Measurements from ENCODE around the gene AP3B2. TPM values are rescaled to one million over a fixed set of nuclear protein-coding genes. Genes with fewer than 3 reads are reported as not detected.

Gene AP3B2
- total RNA-seq, 1 experiment from 2014 or later: 0.07 TPM

DNA sequence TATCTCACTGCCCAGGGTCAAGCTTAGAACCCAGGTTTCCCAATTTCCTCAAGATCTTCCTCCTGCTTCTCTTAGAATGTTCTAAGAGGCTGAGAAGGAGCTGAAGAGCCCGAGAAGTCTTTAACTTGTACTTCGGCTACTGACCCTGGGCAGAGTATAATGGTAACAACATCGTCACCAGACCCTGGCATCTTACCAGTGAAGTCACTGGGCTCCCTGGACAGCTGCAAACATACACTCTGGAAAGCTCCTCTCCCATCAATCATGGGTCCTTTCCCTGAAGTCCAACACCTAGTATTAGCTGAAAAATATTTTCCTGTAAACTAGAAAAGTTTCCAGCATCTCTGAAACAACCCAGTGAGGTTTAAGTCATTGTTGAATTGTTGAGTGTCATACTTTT is 85.2 kb downstream of the AP3B2 start (continued):
- TF ChIP-seq YY1 (IDR thresholded peaks at IDR 0.05; ENCODE audit: extremely low read depth, insufficient replicate concordance, low read depth, low read length): no peak
- no peak for TF ChIP-seq SIN3A (IDR thresholded peaks at IDR 0.05; ENCODE audit: low read depth)
- no peak for TF ChIP-seq CEBPB (IDR thresholded peaks at IDR 0.05; ENCODE audit: low read depth)
- no peak for TF ChIP-seq POLR2A (IDR thresholded peaks at IDR 0.05; ENCODE audit: borderline replicate concordance, extremely low read depth, insufficient read depth, insufficient read length)
- TF ChIP-seq ZFX (IDR thresholded peaks at IDR 0.05): no peak
- no peak for TF ChIP-seq EGR1 (IDR thresholded peaks at IDR 0.05; ENCODE audit: low read depth)
- TF ChIP-seq RAD21 (IDR thresholded peaks at IDR 0.05; ENCODE audit: low read depth): no peak
- TF ChIP-seq, protein P1, sequence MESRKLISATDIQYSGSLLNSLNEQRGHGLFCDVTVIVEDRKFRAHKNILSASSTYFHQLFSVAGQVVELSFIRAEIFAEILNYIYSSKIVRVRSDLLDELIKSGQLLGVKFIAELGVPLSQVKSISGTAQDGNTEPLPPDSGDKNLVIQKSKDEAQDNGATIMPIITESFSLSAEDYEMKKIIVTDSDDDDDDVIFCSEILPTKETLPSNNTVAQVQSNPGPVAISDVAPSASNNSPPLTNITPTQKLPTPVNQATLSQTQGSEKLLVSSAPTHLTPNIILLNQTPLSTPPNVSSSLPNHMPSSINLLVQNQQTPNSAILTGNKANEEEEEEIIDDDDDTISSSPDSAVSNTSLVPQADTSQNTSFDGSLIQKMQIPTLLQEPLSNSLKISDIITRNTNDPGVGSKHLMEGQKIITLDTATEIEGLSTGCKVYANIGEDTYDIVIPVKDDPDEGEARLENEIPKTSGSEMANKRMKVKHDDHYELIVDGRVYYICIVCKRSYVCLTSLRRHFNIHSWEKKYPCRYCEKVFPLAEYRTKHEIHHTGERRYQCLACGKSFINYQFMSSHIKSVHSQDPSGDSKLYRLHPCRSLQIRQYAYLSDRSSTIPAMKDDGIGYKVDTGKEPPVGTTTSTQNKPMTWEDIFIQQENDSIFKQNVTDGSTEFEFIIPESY (IDR thresholded peaks at IDR 0.05; ENCODE audit: extremely low read depth, insufficient replicate concordance, low read length): no peak
- TF ChIP-seq, protein P2, sequence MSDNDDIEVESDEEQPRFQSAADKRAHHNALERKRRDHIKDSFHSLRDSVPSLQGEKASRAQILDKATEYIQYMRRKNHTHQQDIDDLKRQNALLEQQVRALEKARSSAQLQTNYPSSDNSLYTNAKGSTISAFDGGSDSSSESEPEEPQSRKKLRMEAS (IDR thresholded peaks at IDR 0.05): no peak
- TF ChIP-seq, protein P3, sequence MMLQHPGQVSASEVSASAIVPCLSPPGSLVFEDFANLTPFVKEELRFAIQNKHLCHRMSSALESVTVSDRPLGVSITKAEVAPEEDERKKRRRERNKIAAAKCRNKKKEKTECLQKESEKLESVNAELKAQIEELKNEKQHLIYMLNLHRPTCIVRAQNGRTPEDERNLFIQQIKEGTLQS (IDR thresholded peaks at IDR 0.05): no peak
- TF ChIP-seq POLR2AphosphoS5 (IDR thresholded peaks at IDR 0.05; ENCODE audit: low read depth, low read length): no peak
- TF ChIP-seq EZH2 (IDR thresholded peaks at IDR 0.05): no peak

DNA sequence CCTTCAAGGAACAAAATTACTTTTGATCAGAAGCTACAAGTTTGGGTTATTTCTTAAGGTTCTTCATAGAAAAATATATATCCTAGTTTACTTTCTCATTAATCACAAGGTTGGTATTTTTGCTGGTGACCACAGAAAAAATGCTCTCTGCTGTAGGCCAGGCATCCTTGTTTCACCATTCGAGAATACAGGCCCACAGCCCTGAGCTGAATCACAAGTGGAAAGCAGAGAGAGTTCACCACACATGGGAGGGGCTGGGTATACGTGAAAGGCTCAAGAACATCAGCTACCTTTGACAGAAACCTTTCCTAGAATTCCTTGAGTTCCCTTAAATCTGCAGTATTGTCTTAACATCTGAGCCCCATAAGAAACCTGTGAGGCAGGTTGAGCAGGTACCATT is 85.7 kb downstream of the AP3B2 start:
- RAD21 ChIA-PET (ENCODE audit: low non-redundant PET in 1 of 2, low total read pairs in 2 of 2, uncharacterized antibody in 2 of 2, unreplicated experiment in 2 of 2): no interaction called here
- no peak overlapping the region for H3K4me3 ChIP-seq (replicated peaks in 1 of 2; ENCODE audit: low read depth in 1 of 2, low read length in 2 of 2)
- intact Hi-C loops (cut with micrococcal nuclease): no loop called here
- H3K9me3 ChIP-seq (ENCODE audit: control insufficient read depth in 1 of 2, insufficient read depth in 1 of 2, low read depth in 1 of 2, low read length in 2 of 2): no peaks in the 10 kb centered on the region
- CTCF ChIA-PET: no interaction called here
- BruUV-seq (replicated peaks): no TSS peak
- POLR2A ChIA-PET: no interaction called here
- H3K9ac ChIP-seq (ENCODE audit: low read length): no peak overlapping the region
- no peaks in the 10 kb centered on the region for H4K20me1 ChIP-seq (ENCODE audit: insufficient read depth)
- no peak for ATAC-seq
- no peak overlapping the region for H3K4me2 ChIP-seq (ENCODE audit: low read length)
- no peaks in the 10 kb centered on the region for H3K4me1 ChIP-seq (ENCODE audit: control insufficient read depth in 1 of 2, insufficient read depth in 2 of 2, low read length in 2 of 2)
- TF ChIP-seq POLR2AphosphoS5 (IDR thresholded peaks at IDR 0.05; ENCODE audit: low read depth, low read length): no peak
- H3K79me2 ChIP-seq (ENCODE audit: insufficient read depth, low read length): no peaks in the 10 kb centered on the region
- no peak for DNase-seq (ENCODE audit: low read depth, low spot score)
- no peak overlapping the region for H2AFZ ChIP-seq (ENCODE audit: low read depth, low read length, poor library complexity, severe bottlenecking)
- H3K36me3 ChIP-seq (ENCODE audit: control insufficient read depth in 1 of 2, insufficient read depth in 2 of 2, low read length in 2 of 2): no peaks in the 10 kb centered on the region
- no peak overlapping the region for H3K27ac ChIP-seq (ENCODE audit: low read depth, low read length)
- H3K9me2 ChIP-seq (ENCODE audit: insufficient read depth): no peaks in the 10 kb centered on the region
- no peaks in the 10 kb centered on the region for H3K27me3 ChIP-seq (ENCODE audit: insufficient read depth, low read length)

Measured in HCT116 (cell line).